Effector memory CD4-positive, alpha-beta T cell (primary cell): ENCODE data around the gene MET.

Experiments used
- DNase-seq, 3 donors: peaks; one replicate each; pipeline ENCODE4 v3.0.0-alpha.2; 2020
- H3K27ac ChIP-seq: 2 replicates; pipeline ENCODE4 v1.7.0; 2013; ENCODE audit warnings: mild to moderate bottlenecking, low read length, moderate library complexity; ENCODE audit not compliant: insufficient read depth, poor library complexity, severe bottlenecking
- H3K27me3 ChIP-seq: replicated peaks from 2 replicates; pipeline ENCODE4 v1.7.0; 2013; ENCODE audit warnings: mild to moderate bottlenecking, low read length; ENCODE audit not compliant: insufficient read depth, control insufficient read depth, poor library complexity, severe bottlenecking
- H3K36me3 ChIP-seq: 2 replicates; pipeline ENCODE4 v1.7.0; 2013; ENCODE audit warnings: mild to moderate bottlenecking, low read length, moderate library complexity; ENCODE audit not compliant: control insufficient read depth, insufficient read depth
- H3K4me1 ChIP-seq: 2 replicates; pipeline ENCODE4 v1.7.0; 2013; ENCODE audit warnings: low read length, mild to moderate bottlenecking; ENCODE audit not compliant: control insufficient read depth, insufficient read depth, poor library complexity, severe bottlenecking
- H3K4me3 ChIP-seq: 2 replicates; pipeline ENCODE4 v1.7.0; 2013; ENCODE audit warnings: low read length, low read depth, mild to moderate bottlenecking; ENCODE audit not compliant: insufficient read depth, poor library complexity, severe bottlenecking
- H3K9me3 ChIP-seq: 2 replicates; pipeline ENCODE4 v1.7.0; 2013; ENCODE audit warnings: mild to moderate bottlenecking, low read length, moderate library complexity; ENCODE audit not compliant: control insufficient read depth
- total RNA-seq, 3 donors: gene quantifications; one replicate each; lab custom pipeline; 2026; lab: John Stamatoyannopoulos, UW

The MET gene
- 0 reads per million in 3 donors for total RNA-seq

DNA sequence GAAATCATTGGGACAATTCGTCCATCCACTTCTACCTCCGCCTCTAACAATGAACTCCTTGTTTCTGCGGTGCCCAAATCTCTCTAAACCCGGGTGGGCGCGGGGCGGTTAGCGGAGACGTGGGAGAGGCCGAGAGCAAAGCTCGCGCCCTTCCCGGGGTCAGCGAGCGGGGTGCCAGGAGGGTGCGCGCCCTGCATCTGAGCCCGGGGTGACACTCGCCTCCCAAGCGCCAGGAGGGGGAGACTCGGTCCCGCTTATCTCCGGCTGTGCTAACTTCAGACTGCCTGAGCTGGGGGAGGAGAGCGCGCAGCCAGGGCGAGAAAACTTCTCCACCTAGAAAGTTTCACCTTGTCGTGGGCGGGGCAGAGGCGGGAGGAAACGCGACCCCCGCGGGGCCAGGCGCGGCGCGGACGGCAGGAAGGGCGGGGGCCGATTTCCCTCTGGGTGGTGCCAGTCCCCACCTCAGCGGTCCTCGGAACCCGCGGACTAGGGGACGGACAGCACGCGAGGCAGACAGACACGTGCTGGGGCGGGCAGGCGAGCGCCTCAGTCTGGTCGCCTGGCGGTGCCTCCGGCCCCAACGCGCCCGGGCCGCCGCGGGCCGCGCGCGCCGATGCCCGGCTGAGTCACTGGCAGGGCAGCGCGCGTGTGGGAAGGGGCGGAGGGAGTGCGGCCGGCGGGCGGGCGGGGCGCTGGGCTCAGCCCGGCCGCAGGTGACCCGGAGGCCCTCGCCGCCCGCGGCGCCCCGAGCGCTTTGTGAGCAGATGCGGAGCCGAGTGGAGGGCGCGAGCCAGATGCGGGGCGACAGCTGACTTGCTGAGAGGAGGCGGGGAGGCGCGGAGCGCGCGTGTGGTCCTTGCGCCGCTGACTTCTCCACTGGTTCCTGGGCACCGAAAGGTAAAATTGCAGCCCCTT lies at the start of gene MET:
TSS of gene MET (plus strand) at position 516 of the 915 bp plus-strand sequence. CDS start 26,889 bp downstream, outside the sequence.
- H3K4me3 ChIP-seq: no peak within 1 kb of the TSS
- H3K27ac ChIP-seq: no peak within 1 kb of the TSS
- H3K27me3 ChIP-seq: peaks cover 10% of the 10 kb centered on the region
- DNase-seq: no peak
- no peaks in the 10 kb centered on the region for H3K9me3 ChIP-seq
- H3K4me1 ChIP-seq: no peaks in the 10 kb centered on the region
- no peaks in the 10 kb centered on the region for H3K36me3 ChIP-seq

- no peak for DNase-seq
- H3K9me3 ChIP-seq: no peaks in the 10 kb centered on the region
- no peaks in the 10 kb centered on the region for H3K4me1 ChIP-seq
- no peak overlapping the region for H3K27ac ChIP-seq
- H3K27me3 ChIP-seq: no peaks in the 10 kb centered on the region
- no peak overlapping the region for H3K4me3 ChIP-seq
- no peaks in the 10 kb centered on the region for H3K36me3 ChIP-seq
These were observed 45.1 kb upstream of the MET start for GRCh38 chr7:116626886-116627285.

DNA sequence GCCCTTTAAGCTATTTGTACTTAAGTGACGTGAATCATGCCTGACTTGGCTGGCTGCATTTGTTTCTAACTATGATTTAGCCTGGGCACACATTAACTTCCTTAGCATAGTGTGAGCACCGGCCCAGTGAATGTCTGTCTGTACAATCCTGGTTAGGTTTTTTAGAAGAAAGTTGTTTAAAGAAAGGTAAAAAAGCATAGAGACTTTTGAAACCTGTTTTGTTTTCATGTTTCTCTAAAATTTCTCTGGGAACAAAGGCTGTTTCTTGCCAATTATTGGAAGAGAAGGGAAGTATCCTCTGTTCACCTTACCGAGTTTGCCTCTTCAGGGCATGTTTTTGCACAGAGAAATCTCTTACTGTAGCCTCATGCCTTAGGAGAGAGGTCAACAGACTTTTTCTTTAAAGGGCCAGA lies 42.9 kb upstream of the MET start:
- DNase-seq: no peak
- Histone ChIP-seq H3K27me3 (no peaks in the 10 kb centered on the region), H3K27ac (no peak overlapping the region), H3K4me3 (no peak overlapping the region), H3K36me3 (no peaks in the 10 kb centered on the region), H3K9me3 (no peaks in the 10 kb centered on the region), H3K4me1 (no peaks in the 10 kb centered on the region)

DNA sequence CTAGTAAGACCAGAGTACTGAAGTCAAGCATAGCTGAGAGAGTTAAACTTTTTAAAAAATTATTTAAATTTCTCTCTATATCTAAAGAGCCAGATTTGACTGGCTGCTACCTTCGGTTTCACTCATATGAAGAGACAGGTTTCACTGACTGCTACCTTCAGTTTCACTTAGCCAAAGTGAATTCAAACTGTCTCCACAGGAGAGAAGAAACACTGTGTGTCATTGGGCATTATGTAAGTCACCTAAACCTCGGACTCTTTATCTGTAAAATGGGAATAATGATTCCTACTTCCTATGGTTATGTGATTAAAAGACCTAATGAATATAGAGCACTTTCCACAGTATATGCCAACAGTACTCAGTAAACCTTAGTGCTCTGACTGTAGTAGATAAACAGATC lies 41.6 kb upstream of the MET start:
- no peak overlapping the region for H3K4me3 ChIP-seq
- no peak overlapping the region for H3K27ac ChIP-seq
- DNase-seq: no peak
- H3K36me3 ChIP-seq: no peaks in the 10 kb centered on the region
- no peaks in the 10 kb centered on the region for H3K27me3 ChIP-seq
- no peaks in the 10 kb centered on the region for H3K4me1 ChIP-seq
- H3K9me3 ChIP-seq: no peaks in the 10 kb centered on the region

GRCh38 chr7:116630932-116631671 lies 40.9 kb upstream of the MET start:
- H3K27me3 ChIP-seq: no peaks in the 10 kb centered on the region
- no peak overlapping the region for H3K27ac ChIP-seq
- no peaks in the 10 kb centered on the region for H3K4me1 ChIP-seq
- no peak for DNase-seq
- no peaks in the 10 kb centered on the region for H3K36me3 ChIP-seq
- H3K9me3 ChIP-seq: no peaks in the 10 kb centered on the region
- H3K4me3 ChIP-seq: no peak overlapping the region

DNA sequence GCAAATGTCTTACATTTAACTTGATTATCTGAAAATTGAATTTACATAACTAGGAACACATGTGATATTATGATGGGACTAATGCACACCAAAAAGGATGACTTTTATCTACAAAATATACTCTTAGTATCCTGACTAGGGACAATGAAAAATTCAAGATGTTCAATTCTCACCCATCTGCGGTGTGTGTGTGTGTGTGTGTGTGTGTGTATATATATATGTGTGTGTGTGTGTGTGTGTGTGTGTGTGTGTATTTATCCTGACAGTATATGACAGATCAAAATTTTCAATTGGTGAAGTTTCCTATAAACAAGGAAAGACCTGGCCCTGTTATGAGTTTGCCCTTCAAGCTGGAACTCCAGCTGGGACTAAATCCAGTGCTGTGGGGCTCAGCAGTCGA lies 40.3 kb upstream of the MET start:
- no peak overlapping the region for H3K27ac ChIP-seq

DNA sequence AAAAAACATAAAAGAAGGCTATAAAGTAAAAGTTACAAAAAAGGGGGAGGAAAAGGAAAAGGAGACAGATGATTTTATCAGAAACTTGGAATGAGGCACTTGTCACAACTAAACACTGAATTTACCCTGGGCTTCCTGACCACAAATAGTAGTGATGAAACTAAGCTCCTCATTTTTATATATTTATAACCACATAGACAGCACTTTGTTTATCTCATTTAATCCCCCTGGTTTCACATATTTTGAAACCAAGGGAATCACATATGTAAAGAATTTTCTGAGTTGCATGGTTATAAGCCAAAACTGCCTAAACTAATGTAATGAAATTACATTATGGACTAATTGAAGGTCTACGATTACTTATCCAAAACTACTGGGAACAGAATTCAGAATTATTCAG lies 39.6 kb upstream of the MET start:
- no peaks in the 10 kb centered on the region for H3K36me3 ChIP-seq
- no peak overlapping the region for H3K27ac ChIP-seq
- no peaks in the 10 kb centered on the region for H3K27me3 ChIP-seq
- no peaks in the 10 kb centered on the region for H3K4me1 ChIP-seq
- no peak for DNase-seq
- no peaks in the 10 kb centered on the region for H3K9me3 ChIP-seq
- H3K4me3 ChIP-seq: no peak overlapping the region

More for the DNA sequence above, 40.3 kb upstream of the MET start:
- DNase-seq: no peak
- Histone ChIP-seq H3K4me1 (no peaks in the 10 kb centered on the region), H3K27me3 (no peaks in the 10 kb centered on the region), H3K36me3 (no peaks in the 10 kb centered on the region), H3K9me3 (no peaks in the 10 kb centered on the region), H3K4me3 (no peak overlapping the region)

GRCh38 chr7:116633131-116633988 lies 38.6 kb upstream of the MET start:
- DNase-seq: no peak
- Histone ChIP-seq H3K27ac (no peak overlapping the region), H3K4me1 (no peaks in the 10 kb centered on the region), H3K9me3 (no peaks in the 10 kb centered on the region), H3K4me3 (no peak overlapping the region), H3K27me3 (no peaks in the 10 kb centered on the region), H3K36me3 (no peaks in the 10 kb centered on the region)

- Histone ChIP-seq H3K27ac (no peak overlapping the region), H3K9me3 (no peaks in the 10 kb centered on the region), H3K27me3 (no peaks in the 10 kb centered on the region), H3K4me3 (no peak overlapping the region), H3K36me3 (no peaks in the 10 kb centered on the region), H3K4me1 (no peaks in the 10 kb centered on the region)
- no peak for DNase-seq
These were observed 35.0 kb upstream of the MET start for GRCh38 chr7:116636997-116637396.
